ENCODE measurements around the gene NKAIN2. TPM values are rescaled to one million over a fixed set of nuclear protein-coding genes. Genes with fewer than 3 reads are reported as not detected.

The NKAIN2 gene
- total RNA-seq, 6 experiments from 2014 or later = not detected

DNA sequence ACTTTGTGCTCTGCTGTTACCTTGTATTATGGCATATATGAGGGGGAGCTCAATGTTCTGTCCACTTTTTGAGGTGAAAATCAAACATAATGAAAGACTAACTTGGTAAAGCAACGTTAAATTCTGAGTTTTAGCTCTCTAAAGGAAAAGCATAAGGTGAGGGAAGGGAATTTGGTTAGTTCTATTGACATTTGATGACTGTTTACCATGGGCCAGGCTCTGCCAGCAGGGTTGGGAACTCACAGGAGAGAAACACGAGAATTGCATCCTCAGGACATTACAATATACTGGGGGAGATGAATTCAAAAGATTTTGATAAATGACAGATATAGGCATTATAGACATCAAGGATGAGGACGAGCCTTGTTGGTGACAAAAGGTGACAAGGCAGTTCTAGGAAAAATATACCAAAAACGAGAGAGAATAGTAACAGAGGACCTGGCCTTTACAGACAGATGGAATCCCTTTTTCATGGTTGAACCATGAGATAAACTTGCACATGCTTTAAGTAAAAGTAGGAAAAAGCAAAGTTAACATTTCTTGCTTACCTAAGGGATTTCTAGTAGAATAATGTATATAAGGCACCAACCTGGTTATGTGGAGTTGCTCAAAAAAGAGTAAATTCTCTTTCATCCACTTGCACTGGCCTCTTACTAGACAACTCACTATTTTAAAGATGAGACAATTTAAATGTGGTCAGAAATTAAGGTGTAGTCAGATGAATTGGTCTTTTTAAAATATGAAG, 191.4 kb downstream of the NKAIN2 start:
- Mint-ChIP-seq H3K27me3 (ENCODE audit: insufficient read depth) (no peaks in the 10 kb centered on the region), H3K4me1 (ENCODE audit: low read depth) (no peaks in the 10 kb centered on the region), H3K4me3 (no peak overlapping the region), H3K36me3 (ENCODE audit: low read depth) (peaks cover 3% of the 10 kb centered on the region; the same call in 1 of the 2 replicates), H3K9me3 (peaks cover 20% of the 10 kb centered on the region), H3K27ac (no peak overlapping the region)
- TF ChIP-seq, protein P1, sequence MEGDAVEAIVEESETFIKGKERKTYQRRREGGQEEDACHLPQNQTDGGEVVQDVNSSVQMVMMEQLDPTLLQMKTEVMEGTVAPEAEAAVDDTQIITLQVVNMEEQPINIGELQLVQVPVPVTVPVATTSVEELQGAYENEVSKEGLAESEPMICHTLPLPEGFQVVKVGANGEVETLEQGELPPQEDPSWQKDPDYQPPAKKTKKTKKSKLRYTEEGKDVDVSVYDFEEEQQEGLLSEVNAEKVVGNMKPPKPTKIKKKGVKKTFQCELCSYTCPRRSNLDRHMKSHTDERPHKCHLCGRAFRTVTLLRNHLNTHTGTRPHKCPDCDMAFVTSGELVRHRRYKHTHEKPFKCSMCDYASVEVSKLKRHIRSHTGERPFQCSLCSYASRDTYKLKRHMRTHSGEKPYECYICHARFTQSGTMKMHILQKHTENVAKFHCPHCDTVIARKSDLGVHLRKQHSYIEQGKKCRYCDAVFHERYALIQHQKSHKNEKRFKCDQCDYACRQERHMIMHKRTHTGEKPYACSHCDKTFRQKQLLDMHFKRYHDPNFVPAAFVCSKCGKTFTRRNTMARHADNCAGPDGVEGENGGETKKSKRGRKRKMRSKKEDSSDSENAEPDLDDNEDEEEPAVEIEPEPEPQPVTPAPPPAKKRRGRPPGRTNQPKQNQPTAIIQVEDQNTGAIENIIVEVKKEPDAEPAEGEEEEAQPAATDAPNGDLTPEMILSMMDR (IDR thresholded peaks at IDR 0.05) = no peak
- no peak for DNase-seq

DNA sequence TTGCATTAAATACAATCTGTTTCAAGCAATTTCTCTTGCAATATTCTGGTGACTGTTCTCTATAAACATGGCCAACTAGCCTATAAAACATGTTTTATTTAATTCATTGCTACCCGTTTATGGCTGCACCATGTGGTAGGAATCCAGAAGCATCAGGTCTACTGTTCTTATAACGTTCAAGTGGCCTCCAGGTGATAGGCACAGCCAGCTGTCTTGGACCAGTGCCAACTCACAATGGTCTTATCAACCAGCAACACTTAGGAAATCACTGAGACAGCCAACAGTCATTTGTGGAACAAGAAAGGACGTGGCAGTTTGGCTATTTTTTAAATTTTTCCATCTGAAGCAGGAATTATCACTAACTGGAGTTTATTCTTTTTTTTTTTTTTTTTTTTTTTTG, 193.6 kb downstream of the NKAIN2 start:
- Mint-ChIP-seq H3K4me1 (ENCODE audit: low read depth) (no peaks in the 10 kb centered on the region), H3K36me3 (ENCODE audit: low read depth) (no peaks in the 10 kb centered on the region), H3K9me3 (peaks cover 15% of the 10 kb centered on the region), H3K27me3 (ENCODE audit: insufficient read depth) (no peaks in the 10 kb centered on the region), H3K4me3 (no peak overlapping the region), H3K27ac (no peak overlapping the region)
- no peak for DNase-seq
- TF ChIP-seq, protein P1 (IDR thresholded peaks at IDR 0.05) = no peak

DNA sequence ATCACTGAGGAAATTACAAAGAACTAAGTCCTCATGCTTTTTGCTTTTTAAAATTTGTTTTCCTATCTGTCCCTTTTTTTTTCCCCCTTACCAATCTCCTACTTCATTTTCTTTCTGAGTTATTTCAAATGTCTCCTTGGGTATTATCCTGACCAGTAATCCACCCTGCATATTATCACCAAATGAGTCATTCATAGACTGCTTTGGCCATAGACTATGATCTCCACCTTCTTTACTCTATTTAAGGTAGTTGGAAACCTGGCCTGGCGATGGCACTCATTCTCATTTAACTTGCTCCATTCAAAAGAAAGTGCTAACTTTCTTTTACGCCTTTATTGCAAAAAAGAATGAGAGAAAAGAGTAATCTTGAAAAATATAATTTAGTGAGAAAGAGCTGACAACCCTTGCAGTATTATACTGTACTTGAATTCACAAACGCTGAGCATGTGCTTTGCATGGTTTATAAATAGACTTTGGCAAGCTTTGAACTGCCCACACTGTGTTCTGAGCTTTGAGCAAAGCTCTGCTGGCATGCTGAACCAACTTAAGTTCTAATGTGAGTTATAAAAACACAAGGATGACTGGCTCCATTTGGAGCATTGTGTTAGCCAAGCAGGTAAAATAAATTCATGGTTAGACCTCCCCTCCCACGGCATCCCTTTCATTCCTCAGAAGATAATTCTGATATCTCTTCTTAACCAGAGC, 198.9 kb downstream of the NKAIN2 start:
- Mint-ChIP-seq H3K27me3 (ENCODE audit: insufficient read depth) (peaks cover 2% of the 10 kb centered on the region; the same call in 1 of the 2 replicates), H3K4me1 (ENCODE audit: low read depth) (no peaks in the 10 kb centered on the region), H3K4me3 (no peak overlapping the region), H3K27ac (no peak overlapping the region), H3K36me3 (ENCODE audit: low read depth) (no peaks in the 10 kb centered on the region), H3K9me3 (peaks cover 29% of the 10 kb centered on the region)
- TF ChIP-seq, protein P1 (IDR thresholded peaks at IDR 0.05) = no peak
- no peak for DNase-seq

DNA sequence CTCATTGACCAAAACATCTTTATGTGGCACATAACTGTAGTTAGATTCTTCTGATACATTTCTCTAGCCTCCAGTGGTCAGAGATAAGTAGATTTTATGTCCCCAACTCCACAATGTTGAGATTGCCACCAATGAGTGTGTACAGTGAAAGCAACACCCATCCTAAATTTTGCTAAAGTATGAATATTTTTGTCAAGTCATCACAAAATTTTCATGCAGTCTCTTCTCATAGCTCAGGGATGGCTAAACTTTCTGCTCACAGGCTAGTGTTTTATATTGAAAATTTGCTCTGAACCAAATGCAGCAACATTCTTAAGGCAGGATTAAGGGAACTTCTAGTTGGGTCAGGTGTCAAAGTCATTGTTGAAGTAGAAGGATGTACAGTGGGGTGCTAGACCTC, 203.6 kb downstream of the NKAIN2 start:
- H3K27me3 Mint-ChIP-seq (ENCODE audit: insufficient read depth) = peaks cover 2% of the 10 kb centered on the region; the same call in 1 of the 2 replicates
- no peaks in the 10 kb centered on the region for H3K36me3 Mint-ChIP-seq (ENCODE audit: low read depth)
- H3K4me3 Mint-ChIP-seq = no peak overlapping the region
- H3K27ac Mint-ChIP-seq = no peak overlapping the region
- no peaks in the 10 kb centered on the region for H3K4me1 Mint-ChIP-seq (ENCODE audit: low read depth)
- no peak for DNase-seq
- H3K9me3 Mint-ChIP-seq = peaks cover 37% of the 10 kb centered on the region
- TF ChIP-seq, protein P1 (IDR thresholded peaks at IDR 0.05) = no peak

DNA sequence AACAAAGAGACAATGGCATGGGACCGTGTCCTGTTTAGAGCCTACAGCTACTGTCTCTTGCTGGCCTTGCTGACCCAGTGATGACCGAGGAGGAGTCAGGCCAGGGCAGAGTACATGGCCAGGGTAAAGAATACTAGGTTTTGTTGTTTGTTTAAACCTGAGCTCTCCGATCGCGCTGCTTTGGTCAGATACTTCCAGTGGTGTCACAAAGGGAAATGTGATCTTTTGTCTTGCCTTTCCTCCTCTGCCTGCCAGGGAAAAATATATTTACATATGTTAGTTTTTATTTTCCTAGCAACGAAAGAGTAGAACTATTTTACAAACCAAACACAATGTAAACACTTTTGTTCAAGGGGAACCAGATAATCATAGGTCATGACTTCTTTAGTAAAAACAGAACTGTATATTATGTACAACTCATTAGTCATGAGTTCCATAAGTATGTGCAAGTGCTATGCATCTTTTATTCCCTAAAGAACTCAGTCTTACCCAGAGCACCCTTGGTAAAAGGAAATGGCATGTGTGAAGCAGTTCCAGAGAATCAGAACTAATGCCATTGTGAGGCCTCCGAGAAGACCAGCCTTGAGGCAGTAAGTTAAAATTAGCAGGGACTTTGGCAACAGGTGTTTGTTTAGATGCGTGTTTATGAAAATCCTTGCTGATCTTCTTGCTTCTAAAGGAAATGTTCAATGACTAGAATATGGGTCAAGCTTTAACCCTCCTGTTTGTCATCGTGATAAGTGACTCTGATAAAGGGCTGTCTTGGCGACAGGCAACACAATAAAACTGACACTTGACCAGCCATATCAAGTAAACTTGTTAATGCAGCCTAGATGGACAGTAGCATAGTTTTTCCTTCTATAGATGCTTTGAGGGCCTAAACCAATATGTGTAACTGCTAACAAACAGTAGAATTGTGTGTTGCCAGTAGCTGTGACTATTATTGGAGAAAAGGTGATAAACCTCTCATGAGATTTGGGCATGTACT, 204.6 kb downstream of the NKAIN2 start:
- Mint-ChIP-seq H3K4me3 (no peak overlapping the region), H3K27ac (no peak overlapping the region), H3K9me3 (peaks cover 31% of the 10 kb centered on the region), H3K27me3 (ENCODE audit: insufficient read depth) (peaks cover 2% of the 10 kb centered on the region; the same call in 1 of the 2 replicates), H3K4me1 (ENCODE audit: low read depth) (no peaks in the 10 kb centered on the region), H3K36me3 (ENCODE audit: low read depth) (no peaks in the 10 kb centered on the region)
- DNase-seq = no peak
- TF ChIP-seq, protein P1 (IDR thresholded peaks at IDR 0.05) = no peak
